Epithelial cell of prostate (primary cell): Measurements from ENCODE around the gene IL1RAPL1.

Source experiments
- DNase-seq: peaks from one replicate; pipeline ENCODE4 v3.0.0-alpha.2; 2011; ENCODE audit warnings: low read depth, low spot score
- H3K27ac ChIP-seq: fragments of 450-650 bp; 2 replicates; pipeline ENCODE4 v1.5.1; 2017; ENCODE audit warnings: mild to moderate bottlenecking

IL1RAPL1 gene

GRCh38 chrX:28586981-28587551 is at the start of gene IL1RAPL1:
TSS of gene IL1RAPL1 (plus strand) at chrX:28587446.
- H3K27ac ChIP-seq = no peak within 1 kb of the TSS
- DNase-seq = no peak

- no peak for DNase-seq
- no peak overlapping the region for H3K27ac ChIP-seq
These were observed 44.5 kb upstream of the IL1RAPL1 start for GRCh38 chrX:28542791-28543190.

- no peak overlapping the region for H3K27ac ChIP-seq
- no peak for DNase-seq
These were observed 37.4 kb upstream of the IL1RAPL1 start for GRCh38 chrX:28549838-28550237.

DNA sequence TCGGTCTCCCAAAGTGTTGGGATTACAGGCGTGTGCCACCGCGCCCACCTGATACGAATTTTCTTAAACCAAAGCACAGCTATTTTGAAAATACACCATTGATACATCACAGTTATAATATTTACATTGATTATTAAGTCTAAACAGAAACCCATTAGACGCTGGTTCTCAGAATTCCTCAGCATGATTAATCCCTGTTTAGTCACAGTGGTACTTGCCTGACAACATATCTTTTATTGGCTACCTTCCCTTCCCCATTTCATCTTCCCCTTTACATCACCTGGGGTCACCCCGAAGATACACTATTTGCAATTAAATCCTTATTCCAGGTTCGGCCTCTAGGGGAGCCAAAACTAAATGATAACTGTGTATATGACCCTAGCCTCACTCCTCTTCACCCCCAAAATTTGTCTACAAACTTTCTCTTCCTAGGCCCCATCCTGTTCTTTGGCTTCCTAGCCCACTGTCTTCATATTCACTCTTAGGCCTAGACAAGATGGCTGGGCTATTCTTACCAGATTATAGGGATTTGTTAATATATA is 36.8 kb upstream of the IL1RAPL1 start:
- H3K27ac ChIP-seq = no peak overlapping the region
- DNase-seq = no peak

GRCh38 chrX:28552322-28552721 is 34.9 kb upstream of the IL1RAPL1 start:
- DNase-seq = no peak

DNA sequence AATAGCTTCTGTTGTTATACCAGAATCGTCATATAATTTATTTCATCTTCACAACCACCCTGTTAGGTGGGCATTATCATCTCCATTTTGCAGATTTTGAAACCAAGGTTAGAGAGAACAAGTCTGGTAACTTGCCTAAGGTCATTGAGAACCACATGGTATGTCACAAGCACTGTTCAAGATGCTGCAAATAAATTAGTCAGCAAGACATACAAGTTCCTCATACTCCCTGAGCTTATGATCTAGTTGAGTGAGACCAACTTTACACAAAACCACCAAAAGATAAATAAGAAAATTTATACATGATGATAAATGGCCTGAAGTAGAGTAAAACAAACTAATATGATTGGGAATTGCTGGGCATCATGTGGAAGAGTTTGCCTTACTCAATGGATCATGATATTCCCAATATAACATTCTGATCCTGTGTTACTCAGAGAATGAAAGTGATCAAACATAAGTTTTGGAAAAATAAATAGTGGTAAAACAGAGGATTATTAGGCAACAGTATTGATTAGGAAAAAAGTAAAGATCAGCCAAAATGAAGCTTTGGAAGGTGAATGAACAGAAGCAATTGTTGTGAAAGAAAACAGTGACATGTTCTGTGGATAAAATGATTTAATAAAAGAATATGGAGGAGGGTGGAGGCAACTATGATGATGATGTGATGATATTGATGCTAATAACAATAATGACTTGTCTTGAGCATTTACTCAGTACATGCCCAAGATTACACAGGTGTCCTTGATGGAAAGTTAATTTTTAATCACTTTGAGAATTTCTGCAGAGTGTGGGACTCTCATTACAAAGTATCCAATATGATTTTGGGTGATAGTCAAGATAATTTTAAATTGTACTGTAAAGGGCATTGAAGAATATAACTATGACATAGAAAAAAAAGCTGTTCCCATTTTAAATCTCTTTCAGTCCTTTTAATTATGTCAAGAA is 34.1 kb upstream of the IL1RAPL1 start:
- DNase-seq = no peak
- H3K27ac ChIP-seq = no peak overlapping the region

More at GRCh38 chrX:28552322-28552721, 34.9 kb upstream of the IL1RAPL1 start:
- no peak overlapping the region for H3K27ac ChIP-seq

GRCh38 chrX:28576117-28576516 is 11.1 kb upstream of the IL1RAPL1 start:
- H3K27ac ChIP-seq = no peak overlapping the region
- no peak for DNase-seq

DNA sequence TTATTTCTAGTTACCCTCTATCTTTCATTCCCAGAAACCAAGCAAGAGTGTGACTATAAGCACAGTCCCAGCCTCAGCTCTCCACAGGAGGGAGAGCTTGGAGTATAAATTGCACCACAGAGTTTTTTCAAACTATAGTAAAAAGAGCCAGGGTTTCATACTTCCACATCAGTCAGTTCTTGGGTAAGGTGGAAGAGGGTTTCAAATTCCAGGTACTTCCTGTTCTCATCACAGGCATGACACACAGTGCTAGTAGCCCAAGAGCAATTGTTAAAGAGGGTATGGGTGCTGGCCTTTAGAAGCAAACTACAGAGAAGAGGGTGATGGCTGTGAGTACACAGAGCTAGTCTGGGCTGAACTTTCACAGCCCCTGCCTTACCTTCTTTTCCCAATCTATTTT is 5.7 kb upstream of the IL1RAPL1 start:
- no peak for DNase-seq

GRCh38 chrX:28582511-28582910 is 4.7 kb upstream of the IL1RAPL1 start:
- H3K27ac ChIP-seq = no peak overlapping the region
- no peak for DNase-seq

More for the DNA sequence above, 5.7 kb upstream of the IL1RAPL1 start:
- H3K27ac ChIP-seq = no peak overlapping the region

GRCh38 chrX:28584025-28584424 is 3.2 kb upstream of the IL1RAPL1 start:
- no peak for DNase-seq

DNA sequence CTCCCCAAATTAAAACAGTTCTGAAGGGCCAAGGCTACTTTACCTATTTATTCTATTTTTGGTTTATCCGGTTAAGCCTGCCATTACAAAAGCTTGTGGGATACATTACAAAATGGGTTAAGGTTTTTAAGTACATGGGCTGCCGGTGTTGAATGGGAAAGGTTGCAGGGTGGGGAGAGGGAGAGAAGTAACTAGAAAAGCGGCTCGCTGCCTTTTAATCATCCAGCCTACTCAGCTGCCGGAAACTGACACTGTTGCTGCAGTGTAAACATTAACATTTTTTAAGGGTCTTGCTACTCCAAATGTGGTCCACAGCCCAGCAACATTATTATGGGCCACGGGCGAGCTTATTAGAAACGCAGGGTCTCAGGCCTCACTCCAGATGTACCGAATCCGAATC is 1.5 kb upstream of the IL1RAPL1 start:
- H3K27ac ChIP-seq = no peak overlapping the region
- no peak for DNase-seq

More at GRCh38 chrX:28584025-28584424, 3.2 kb upstream of the IL1RAPL1 start:
- H3K27ac ChIP-seq = no peak overlapping the region

DNA sequence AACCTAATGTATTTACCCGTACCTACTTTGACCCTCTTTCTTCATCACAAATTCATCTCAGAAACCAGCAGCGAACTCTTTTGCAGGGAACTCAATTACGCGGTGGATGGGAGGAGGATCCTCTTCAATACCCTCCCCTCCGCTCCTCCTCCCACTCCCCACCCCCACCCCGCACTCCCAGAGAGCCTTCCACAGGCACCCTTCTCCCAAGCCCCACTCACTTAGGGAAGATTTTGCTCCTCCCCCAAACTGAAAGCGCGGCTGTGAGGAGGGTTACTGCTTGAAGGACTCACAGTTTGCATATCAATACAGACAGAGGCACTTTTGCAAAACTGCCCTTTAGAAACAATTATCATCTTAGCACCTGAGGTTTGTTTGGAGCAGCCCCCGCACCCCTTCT is 960 bp upstream of the IL1RAPL1 start:
- no peak for DNase-seq
- H3K27ac ChIP-seq = no peak overlapping the region

DNA sequence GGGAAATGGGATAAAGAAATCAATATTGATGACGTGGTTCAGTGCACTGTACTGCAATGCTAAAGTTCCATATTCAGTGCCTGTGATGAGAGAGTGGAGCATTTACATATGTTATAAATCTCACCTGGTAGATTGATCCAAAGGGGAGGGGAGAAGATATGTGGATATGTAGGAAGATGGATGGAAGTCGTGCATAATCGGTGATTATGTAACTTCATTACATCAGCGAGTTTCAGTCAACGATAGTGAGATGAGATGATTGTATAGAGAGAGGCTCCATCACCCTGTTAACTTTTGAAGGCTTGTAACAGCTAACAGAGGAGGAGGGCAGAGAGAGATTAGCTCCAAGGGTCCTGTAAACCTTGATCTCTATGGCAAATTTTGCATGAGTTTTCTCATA is 1.8 kb downstream of the IL1RAPL1 start:
- H3K27ac ChIP-seq = no peak overlapping the region
- DNase-seq = no peak

DNA sequence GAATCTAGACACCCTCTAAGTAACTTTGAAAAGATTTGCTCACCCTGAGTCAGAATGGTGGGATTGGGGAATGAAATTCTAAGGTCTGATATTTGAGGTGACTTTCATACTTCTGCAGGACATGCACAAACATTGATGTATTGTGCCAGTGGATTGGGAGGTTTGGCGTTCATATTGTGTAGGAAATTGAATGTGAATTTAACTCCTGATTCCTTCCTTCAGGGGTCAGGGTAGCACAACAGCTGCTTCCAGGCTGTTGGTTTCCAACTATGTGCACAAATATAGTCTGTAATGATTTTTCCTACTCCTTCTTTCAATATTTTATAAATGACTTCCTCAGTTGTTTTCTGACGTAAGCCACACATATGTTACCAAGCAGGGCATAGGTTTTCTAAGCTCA is 3.1 kb downstream of the IL1RAPL1 start:
- DNase-seq = no peak

GRCh38 chrX:28591542-28591941 is 4.3 kb downstream of the IL1RAPL1 start:
- H3K27ac ChIP-seq = no peak overlapping the region
- DNase-seq = no peak

More for the DNA sequence above, 3.1 kb downstream of the IL1RAPL1 start:
- no peak overlapping the region for H3K27ac ChIP-seq

GRCh38 chrX:28595346-28595745 is 8.1 kb downstream of the IL1RAPL1 start:
- no peak overlapping the region for H3K27ac ChIP-seq
- DNase-seq = no peak

DNA sequence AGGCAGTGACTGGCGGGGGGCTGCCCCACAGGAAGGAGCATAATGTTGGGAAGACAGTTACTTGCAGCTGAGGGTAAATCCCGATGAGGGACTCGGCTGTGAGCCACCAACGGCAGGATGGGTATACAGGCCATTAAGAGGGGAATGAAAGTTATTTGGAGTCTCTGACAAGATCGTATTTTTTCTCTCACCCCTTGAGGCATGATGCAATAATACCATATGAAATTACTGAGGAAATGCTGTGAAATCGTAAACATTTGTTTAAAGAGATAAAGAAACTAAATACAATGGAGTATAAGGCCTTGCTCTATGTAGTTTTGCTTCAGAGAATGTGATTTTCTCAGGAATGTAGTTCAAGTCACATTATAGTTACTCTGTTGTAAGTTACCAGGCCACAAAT is 12.7 kb downstream of the IL1RAPL1 start:
- no peak overlapping the region for H3K27ac ChIP-seq
- no peak for DNase-seq

DNA sequence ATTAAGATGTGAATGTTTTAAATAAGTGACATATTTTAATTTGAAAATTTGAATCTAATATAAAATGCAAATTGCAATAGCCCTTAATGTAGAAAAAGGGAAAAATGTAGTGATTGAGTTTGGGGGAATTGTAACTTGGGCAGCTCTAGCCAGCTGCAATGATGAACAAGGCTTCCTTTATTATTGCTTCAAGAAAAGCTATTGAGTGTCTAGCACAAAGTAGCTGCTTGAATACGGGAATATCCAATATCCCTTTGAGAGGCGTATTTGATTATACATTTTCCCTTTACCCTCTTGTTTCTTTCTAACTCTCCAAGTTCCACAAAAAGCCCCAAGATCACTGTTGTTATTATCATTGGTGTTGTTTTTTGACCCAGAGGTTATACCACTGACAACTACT is 21.8 kb downstream of the IL1RAPL1 start:
- no peak for DNase-seq
- no peak overlapping the region for H3K27ac ChIP-seq

GRCh38 chrX:28609917-28610613 is 22.8 kb downstream of the IL1RAPL1 start:
- no peak for DNase-seq
- no peak overlapping the region for H3K27ac ChIP-seq

DNA sequence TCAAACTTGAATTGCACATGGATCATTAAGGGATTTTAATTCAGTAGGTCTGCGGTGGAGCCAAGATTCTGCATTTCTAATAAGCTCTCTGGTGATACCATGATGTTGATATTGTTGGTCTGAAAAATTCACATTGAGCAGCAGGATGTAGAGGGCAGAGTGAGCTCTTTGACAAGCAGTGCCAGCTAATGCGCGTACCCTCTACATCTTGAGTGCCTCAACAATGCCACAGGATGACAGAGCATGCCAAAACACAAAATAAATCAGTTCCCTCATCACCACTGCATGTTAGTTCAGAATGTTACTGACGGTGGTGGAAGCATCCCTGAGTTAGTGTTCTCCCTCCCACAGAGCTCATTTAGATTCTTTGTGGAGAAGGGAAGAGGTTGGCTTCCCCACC is 23.5 kb downstream of the IL1RAPL1 start:
- DNase-seq = no peak
- H3K27ac ChIP-seq = no peak overlapping the region

- no peak overlapping the region for H3K27ac ChIP-seq
- DNase-seq = no peak
These were observed 26.3 kb downstream of the IL1RAPL1 start for GRCh38 chrX:28613558-28613957.
